B cell (primary cell): ENCODE results near the gene TAGLN3. TPM values are rescaled to one million over a fixed set of nuclear protein-coding genes. Genes with fewer than 3 reads are reported as not detected.

Experiments
- ATAC-seq: fragments of 200-7000 bp; cut with Tn5 transposase; one replicate; pipeline ENCODE4 v1.10.0; 2021; ENCODE audit warnings: low read depth, mild to moderate bottlenecking, moderate number of reproducible peaks, moderate library complexity
- CTCF ChIA-PET: fragments of 350-600 bp; sonication (Branson Sonifier 250); formaldehyde crosslinking; loops from one replicate; lab custom pipeline; 2021; ENCODE audit warnings: antibody characterized with exemption, inconsistent platforms; lab: Charles Lee
- POLR2A ChIA-PET: fragments of 350-600 bp; sonication (Branson Sonifier 250); formaldehyde crosslinking; loops from one replicate; lab custom pipeline; 2021; ENCODE audit warnings: antibody characterized with exemption; lab: Charles Lee
- DNase-seq: peaks from one replicate; pipeline ENCODE4 v3.0.0; 2013
- H2AFZ ChIP-seq: 2 replicates; pipeline ENCODE4 v1.6.1; 2012; ENCODE audit warnings: mild to moderate bottlenecking, low read depth, low read length; ENCODE audit not compliant: insufficient read depth, poor library complexity, severe bottlenecking
- H3K27ac ChIP-seq, 2 donors: 1 replicate in 1 of 2; 2 replicates in 1 of 2; pipeline ENCODE4 v1.5.1; 2012 to 2013; ENCODE audit warnings: low read length in 2 of 2, mild to moderate bottlenecking in 2 of 2, moderate library complexity in 1 of 2
- H3K27me3 ChIP-seq, 4 experiments: fragments of 200-600 bp in 1 of 4; sonication (generic) in 1 of 4; replicated peaks in 1 of 4; 1 replicate in 2 of 4; 2 replicates in 2 of 4; pipeline versions ENCODE4 v1.6.1 to v1.7.0; 2013 to 2016; ENCODE audit warnings: low read length in 3 of 4, mild to moderate bottlenecking in 2 of 4, mixed read lengths in 1 of 4, moderate library complexity in 1 of 4; ENCODE audit not compliant: insufficient read depth in 4 of 4, control insufficient read depth in 3 of 4; ENCODE audit errors: control extremely low read depth in 1 of 4
- H3K36me3 ChIP-seq, 2 experiments: replicated peaks in 1 of 2; 1 replicate in 1 of 2; 2 replicates in 1 of 2; pipeline versions ENCODE4 v1.6.1 to v1.7.1; 2013; ENCODE audit warnings: low read length in 1 of 2; ENCODE audit not compliant: insufficient read depth in 2 of 2, control insufficient read depth in 1 of 2; ENCODE audit errors: control extremely low read depth in 1 of 2, extremely low read depth in 1 of 2
- H3K4me1 ChIP-seq, 2 donors: fragments of 200-600 bp in 1 of 2; sonication (generic) in 1 of 2; 1 replicate in 1 of 2; 2 replicates in 1 of 2; pipeline versions ENCODE4 v1.5.1 to v1.6.1; 2013 to 2017; ENCODE audit warnings: low read length in 2 of 2; ENCODE audit not compliant: control insufficient read depth in 2 of 2, insufficient read depth in 2 of 2
- H3K4me2 ChIP-seq: replicated peaks from 2 replicates; pipeline ENCODE3; 2012; ENCODE audit warnings: mild to moderate bottlenecking, low read depth, low read length; ENCODE audit not compliant: poor library complexity, severe bottlenecking
- H3K4me3 ChIP-seq, 5 experiments: fragments of 200-600 bp in 1 of 5; sonication (generic) in 1 of 5; 1 replicate in 3 of 5; 2 replicates in 2 of 5; pipeline versions ENCODE4 v1.5.1 to v1.7.0; 2011 to 2016; ENCODE audit warnings: low read length in 4 of 5, mild to moderate bottlenecking in 4 of 5, low read depth in 2 of 5, control low read depth in 1 of 5, moderate library complexity in 1 of 5; ENCODE audit not compliant: insufficient read depth in 1 of 5; ENCODE audit errors: control extremely low read depth in 1 of 5, extremely low read depth in 1 of 5
- H3K79me2 ChIP-seq: fragments of 200-600 bp; sonication (generic); one replicate; pipeline ENCODE4 v1.6.0; 2016; ENCODE audit warnings: low read length; ENCODE audit not compliant: control insufficient read depth, insufficient read depth
- H3K9ac ChIP-seq: fragments of 200-600 bp; sonication (generic); 2 replicates; pipeline ENCODE4 v1.6.1; 2017; ENCODE audit warnings: mild to moderate bottlenecking, low read length, moderate library complexity
- H3K9me3 ChIP-seq, 3 donors: one replicate each; pipeline versions ENCODE4 v1.6.1 to v1.7.1; 2013; ENCODE audit warnings: low read length in 2 of 3; ENCODE audit not compliant: control insufficient read depth in 2 of 3, insufficient read depth in 1 of 3; ENCODE audit errors: control extremely low read depth in 1 of 3
- H4K20me1 ChIP-seq: 2 replicates; pipeline ENCODE4 v1.6.0; 2012; ENCODE audit warnings: mild to moderate bottlenecking, low read length; ENCODE audit not compliant: insufficient read depth, control insufficient read depth, poor library complexity, severe bottlenecking
- H3K27ac Mint-ChIP-seq: one replicate; pipeline ENCODE4 v1.8.0; 2021; ENCODE audit warnings: mixed read lengths
- H3K27me3 Mint-ChIP-seq: one replicate; pipeline ENCODE4 v1.8.0; 2021; ENCODE audit warnings: mixed read lengths
- H3K4me1 Mint-ChIP-seq: one replicate; pipeline ENCODE4 v1.8.0; 2021; ENCODE audit warnings: mixed read lengths
- H3K4me3 Mint-ChIP-seq: one replicate; pipeline ENCODE4 v1.8.0; 2021; ENCODE audit warnings: mixed read lengths
- H3K9me3 Mint-ChIP-seq: one replicate; pipeline ENCODE4 v1.8.0; 2022; ENCODE audit warnings: mixed read lengths; ENCODE audit not compliant: insufficient read depth
- EZH2 ChIP-seq: IDR thresholded peaks from 2 replicates; pipeline ENCODE4 v1.6.1; 2012; ENCODE audit warnings: borderline replicate concordance, low read depth, mild to moderate bottlenecking, moderate library complexity, low read length; ENCODE audit not compliant: insufficient read depth, poor library complexity, severe bottlenecking
- WGBS: methylation state at CpG from one replicate; pipeline ENCODE4 v1.1.5; 2013; ENCODE audit warnings: missing lambda C conversion rate; ENCODE audit not compliant: insufficient coverage; 5-methylcytosine and 5-hydroxymethylcytosine counted together
- intact Hi-C: fragments of 100-400 bp; cut with micrococcal nuclease; formaldehyde crosslinking; loops from one replicate; pipeline ENCODE4 v1.10.0; 2022
- polyA plus RNA-seq: library from polyadenylated mRNA; depleted of rRNA; stranded (reverse); fragments of >200 nt; gene quantifications from 2 replicates; pipeline ENCODE4 v1.2.3, GENCODE V29; 2012
- total RNA-seq, 2 donors: library from RNA; stranded (reverse); fragments of 120-200 nt in 1 of 2; gene quantifications; 1 replicate in 1 of 2; 2 replicates in 1 of 2; pipeline versions ENCODE4 v1.2.3 to v1.2.4, GENCODE V29; 2013 to 2022
- TF ChIP-seq, protein P1 (sequence below): fragments of 200-600 bp; IDR thresholded peaks from one replicate; pipeline ENCODE4 v1.8.0; 2022; ENCODE audit warnings: antibody characterized with exemption, mild to moderate bottlenecking

The TAGLN3 gene
- total and polyA plus RNA-seq, 2 donors (not counting 1 experiment from before 2014, with no cell fraction given): not detected

DNA sequence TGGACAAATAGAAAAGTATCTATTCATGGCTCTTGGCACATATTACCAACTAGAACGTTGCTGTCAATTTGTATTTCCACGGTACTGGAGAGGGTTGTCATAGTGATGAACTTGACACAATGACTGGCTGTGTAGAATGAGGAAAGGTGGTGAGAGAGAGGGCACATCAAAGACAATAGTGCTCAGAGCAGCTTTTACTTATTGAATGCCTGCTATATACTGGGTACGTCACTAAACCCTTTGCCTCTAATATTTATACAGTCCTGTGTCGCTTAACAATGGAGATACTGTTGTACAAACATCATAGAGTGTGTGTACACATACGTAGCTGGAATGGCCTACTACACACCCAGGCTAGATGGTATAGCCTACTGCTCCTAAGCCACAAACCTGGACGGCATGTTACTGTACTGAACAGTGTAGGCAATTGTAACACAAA is 44.1 kb downstream of the TAGLN3 start:
- no peak for ATAC-seq
- H3K9me3 ChIP-seq: no peaks in the 10 kb centered on the region
- H3K9ac ChIP-seq: no peak overlapping the region
- peaks cover 6% of the 10 kb centered on the region for H3K27me3 Mint-ChIP-seq
- no peak overlapping the region for H3K27ac Mint-ChIP-seq
- no peaks in the 10 kb centered on the region for H3K9me3 Mint-ChIP-seq
- 80% methylated on average over 2 of the region's 6 CpGs for WGBS
- H3K36me3 ChIP-seq: no peaks in the 10 kb centered on the region
- ChIA-PET POLR2A (no interaction called here), CTCF (interaction anchor here (0.8 to 5.2 kb wide), 14 partner anchors 8 to 374 kb away, joined by 3 to 31 read pairs (median 4); partner anchors contain the start of gene TAGLN3)
- H3K4me1 Mint-ChIP-seq: peaks cover 5% of the 10 kb centered on the region
- peaks cover 8 to 11% of the 10 kb centered on the region in 2 donors for H3K4me1 ChIP-seq
- no peak overlapping the region for H3K27ac ChIP-seq
- H3K4me3 ChIP-seq: no peak overlapping the region
- H3K4me2 ChIP-seq: no peak overlapping the region
- no peaks in the 10 kb centered on the region for H4K20me1 ChIP-seq
- H3K4me3 Mint-ChIP-seq: no peak overlapping the region
- H3K27me3 ChIP-seq: no peaks in the 10 kb centered on the region
- DNase-seq: no peak
- no peaks in the 10 kb centered on the region for H3K79me2 ChIP-seq
- no peak overlapping the region for H2AFZ ChIP-seq
- intact Hi-C loops: loop anchor here (1.0 to 2.0 kb wide), 3 partner anchors 54 to 374 kb away; no protein-coding TSS in a partner anchor
- TF ChIP-seq EZH2: no peak
- TF ChIP-seq, protein P1, sequence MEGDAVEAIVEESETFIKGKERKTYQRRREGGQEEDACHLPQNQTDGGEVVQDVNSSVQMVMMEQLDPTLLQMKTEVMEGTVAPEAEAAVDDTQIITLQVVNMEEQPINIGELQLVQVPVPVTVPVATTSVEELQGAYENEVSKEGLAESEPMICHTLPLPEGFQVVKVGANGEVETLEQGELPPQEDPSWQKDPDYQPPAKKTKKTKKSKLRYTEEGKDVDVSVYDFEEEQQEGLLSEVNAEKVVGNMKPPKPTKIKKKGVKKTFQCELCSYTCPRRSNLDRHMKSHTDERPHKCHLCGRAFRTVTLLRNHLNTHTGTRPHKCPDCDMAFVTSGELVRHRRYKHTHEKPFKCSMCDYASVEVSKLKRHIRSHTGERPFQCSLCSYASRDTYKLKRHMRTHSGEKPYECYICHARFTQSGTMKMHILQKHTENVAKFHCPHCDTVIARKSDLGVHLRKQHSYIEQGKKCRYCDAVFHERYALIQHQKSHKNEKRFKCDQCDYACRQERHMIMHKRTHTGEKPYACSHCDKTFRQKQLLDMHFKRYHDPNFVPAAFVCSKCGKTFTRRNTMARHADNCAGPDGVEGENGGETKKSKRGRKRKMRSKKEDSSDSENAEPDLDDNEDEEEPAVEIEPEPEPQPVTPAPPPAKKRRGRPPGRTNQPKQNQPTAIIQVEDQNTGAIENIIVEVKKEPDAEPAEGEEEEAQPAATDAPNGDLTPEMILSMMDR: no peak

DNA sequence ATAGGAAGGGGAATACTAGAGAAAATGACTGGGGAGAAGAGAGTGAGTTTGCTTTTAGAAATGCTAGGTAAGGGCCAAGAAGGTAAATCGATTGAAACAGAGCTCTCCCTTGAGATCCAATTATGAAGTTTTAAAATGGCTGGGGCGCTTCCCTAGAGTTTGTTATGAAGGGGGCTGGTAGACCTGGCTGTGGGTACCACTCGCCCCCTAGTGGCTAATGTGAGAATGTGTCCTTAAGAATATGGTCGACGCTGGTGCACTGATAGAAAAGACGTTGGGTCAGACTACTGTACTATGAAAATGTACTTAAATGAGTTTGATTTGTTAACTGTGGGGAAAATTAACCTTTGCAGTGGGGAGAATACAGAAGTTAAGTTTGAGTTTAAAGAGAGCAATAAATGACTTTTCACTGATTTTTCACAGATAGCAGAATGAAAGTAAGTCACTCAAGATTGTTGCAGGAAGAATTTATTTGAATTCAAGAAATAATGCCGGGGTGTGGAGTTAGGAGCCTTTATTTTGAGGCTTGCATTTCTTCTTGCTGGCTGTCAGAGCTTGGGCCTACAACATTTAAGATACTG is 45.0 kb downstream of the TAGLN3 start:
- no peaks in the 10 kb centered on the region for H3K9me3 Mint-ChIP-seq
- CTCF ChIA-PET: interaction anchor here (0.7 to 5.2 kb wide), 15 partner anchors 9 to 1011 kb away, joined by 3 to 31 read pairs (median 5); partner anchors contain the start of gene TAGLN3
- peaks cover 7 to 8% of the 10 kb centered on the region in 2 donors for H3K4me1 ChIP-seq
- POLR2A ChIA-PET: no interaction called here
- H3K27ac Mint-ChIP-seq: no peak overlapping the region
- H3K4me2 ChIP-seq: peak overlapping the region; percentile 59
- H3K4me1 Mint-ChIP-seq: peaks cover 4% of the 10 kb centered on the region
- H3K79me2 ChIP-seq: no peaks in the 10 kb centered on the region
- no peaks in the 10 kb centered on the region for H4K20me1 ChIP-seq
- peak overlapping the region; percentile 58 for H2AFZ ChIP-seq
- WGBS: 0% methylated on average over 6 of the region's 7 CpGs
- ATAC-seq (peak; percentile 92), DNase-seq (peak; percentile 76)
- no peak overlapping the region for H3K27ac ChIP-seq
- H3K27me3 ChIP-seq: no peaks in the 10 kb centered on the region
- H3K27me3 Mint-ChIP-seq: peaks cover 9% of the 10 kb centered on the region
- intact Hi-C loops: loop anchor here (1.0 to 2.0 kb wide), 3 partner anchors 54 to 375 kb away; no protein-coding TSS in a partner anchor
- H3K9me3 ChIP-seq: no peaks in the 10 kb centered on the region
- no peaks in the 10 kb centered on the region for H3K36me3 ChIP-seq
- TF ChIP-seq, protein P1: peak; percentile 93
- no peak for TF ChIP-seq EZH2
- H3K9ac ChIP-seq: no peak overlapping the region
- no peak overlapping the region for H3K4me3 ChIP-seq
- no peak overlapping the region for H3K4me3 Mint-ChIP-seq
